Measurements from ENCODE around the gene LRRC42.

DNA sequence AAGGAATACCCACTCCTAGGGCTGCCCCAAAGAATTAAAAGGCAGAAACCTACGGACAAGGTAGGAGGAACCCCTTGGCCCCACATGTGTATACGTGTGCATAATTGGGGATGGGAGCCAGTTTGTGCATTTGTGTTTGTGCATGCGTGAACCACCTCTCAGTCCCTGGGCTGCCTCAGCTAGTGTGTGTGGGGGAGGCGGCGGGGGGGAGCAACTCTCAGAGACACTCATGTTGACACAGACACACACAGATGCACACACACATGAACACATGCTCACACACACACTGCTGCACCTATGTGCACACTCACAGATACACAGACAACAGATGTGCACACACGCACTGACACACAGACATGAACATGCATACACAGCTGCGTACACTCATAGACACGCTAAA, 66.7 kb downstream of the LRRC42 start:
- no peak for TF ChIP-seq POLR2AphosphoS5 (IDR thresholded peaks at IDR 0.05)
- no peak for TF ChIP-seq POLR2A (IDR thresholded peaks at IDR 0.05)

All from sigmoid colon (tissue), 4 donors.